Activated naive CD4-positive, alpha-beta T cell treated with anti-CD3 and anti-CD28 coated beads, Interleukin-2, amount 10 ng/mL, durations not matched to agents 7 days and 5 days (primary cell): ENCODE results near the gene TPK1.
"Not testable (repeated sequence)": the region's sequence is repeated elsewhere in the genome, so short reads cannot be mapped to it uniquely, and the experiment has no call there.

ENCODE experiments used
- CTCF ChIA-PET: fragments of 350-600 bp; sonication (Branson Sonifier 250); formaldehyde crosslinking; loops from one replicate; lab custom pipeline; 2021; ENCODE audit warnings: antibody characterized with exemption; lab: Charles Lee
- DNase-seq: peaks from one replicate; pipeline ENCODE4 v3.0.0-alpha.2; 2020
- H3K27ac Mint-ChIP-seq: one replicate; pipeline ENCODE4 v1.8.0; 2021; ENCODE audit warnings: mild to moderate bottlenecking, moderate library complexity, mixed read lengths
- H3K27me3 Mint-ChIP-seq: one replicate; pipeline ENCODE4 v1.8.0; 2021; ENCODE audit warnings: mild to moderate bottlenecking, mixed read lengths
- H3K36me3 Mint-ChIP-seq: one replicate; pipeline ENCODE4 v1.8.0; 2021; ENCODE audit warnings: mixed read lengths
- H3K4me1 Mint-ChIP-seq: one replicate; pipeline ENCODE4 v1.8.0; 2021; ENCODE audit warnings: mixed read lengths
- H3K4me3 Mint-ChIP-seq: one replicate; pipeline ENCODE4 v1.8.0; 2021; ENCODE audit warnings: mild to moderate bottlenecking, moderate library complexity, mixed read lengths
- H3K9me3 Mint-ChIP-seq: one replicate; pipeline ENCODE4 v1.8.0; 2021; ENCODE audit warnings: mixed read lengths

Gene TPK1

GRCh38 chr7:144782883-144783282 lies 53.0 kb downstream of the TPK1 start:
- CTCF ChIA-PET = interaction anchor here (1.0 kb wide), 1 partner anchor 30 kb away, joined by 3 read pairs; no protein-coding TSS in a partner anchor
- no peak for DNase-seq
- Mint-ChIP-seq H3K27me3 (no peaks in the 10 kb centered on the region), H3K27ac (no peak overlapping the region), H3K9me3 (no peaks in the 10 kb centered on the region), H3K4me3 (no peak overlapping the region), H3K4me1 (peaks cover 5% of the 10 kb centered on the region), H3K36me3 (no peaks in the 10 kb centered on the region)

- peaks cover 16% of the 10 kb centered on the region for H3K4me1 Mint-ChIP-seq
- no peak for DNase-seq
- no peak overlapping the region for H3K4me3 Mint-ChIP-seq
- CTCF ChIA-PET = no interaction called here
- H3K9me3 Mint-ChIP-seq = no peaks in the 10 kb centered on the region
- H3K27ac Mint-ChIP-seq = no peak overlapping the region
- H3K36me3 Mint-ChIP-seq = no peaks in the 10 kb centered on the region
- H3K27me3 Mint-ChIP-seq = no peaks in the 10 kb centered on the region
Measured at GRCh38 chr7:144780071-144780608, 55.7 kb downstream of the TPK1 start.

GRCh38 chr7:144777889-144778288 lies 58.0 kb downstream of the TPK1 start:
- not testable (repeated sequence) for H3K36me3 Mint-ChIP-seq, H3K4me3 Mint-ChIP-seq, H3K9me3 Mint-ChIP-seq, H3K27me3 Mint-ChIP-seq, H3K27ac Mint-ChIP-seq, DNase-seq
- H3K4me1 Mint-ChIP-seq = peaks cover 16% of the 10 kb centered on the region
- CTCF ChIA-PET = interaction anchor here (0.6 kb wide), 1 partner anchor 39 kb away, joined by 3 read pairs; no protein-coding TSS in a partner anchor

GRCh38 chr7:144777005-144777839 lies 58.6 kb downstream of the TPK1 start:
- no peaks in the 10 kb centered on the region for H3K27me3 Mint-ChIP-seq
- no peaks in the 10 kb centered on the region for H3K9me3 Mint-ChIP-seq
- DNase-seq = no peak
- H3K4me1 Mint-ChIP-seq = peaks cover 16% of the 10 kb centered on the region
- H3K27ac Mint-ChIP-seq = no peak overlapping the region
- H3K36me3 Mint-ChIP-seq = no peaks in the 10 kb centered on the region
- H3K4me3 Mint-ChIP-seq = no peak overlapping the region
- CTCF ChIA-PET = interaction anchor here (0.6 kb wide), 1 partner anchor 38 kb away, joined by 3 read pairs; no protein-coding TSS in a partner anchor

GRCh38 chr7:144776447-144776846 lies 59.4 kb downstream of the TPK1 start:
- CTCF ChIA-PET = no interaction called here
- no peak for DNase-seq
- no peaks in the 10 kb centered on the region for H3K27me3 Mint-ChIP-seq
- H3K27ac Mint-ChIP-seq = no peak overlapping the region
- H3K36me3 Mint-ChIP-seq = no peaks in the 10 kb centered on the region
- H3K4me3 Mint-ChIP-seq = no peak overlapping the region
- no peaks in the 10 kb centered on the region for H3K9me3 Mint-ChIP-seq
- peaks cover 16% of the 10 kb centered on the region for H3K4me1 Mint-ChIP-seq

GRCh38 chr7:144775749-144776148 lies 60.1 kb downstream of the TPK1 start:
- CTCF ChIA-PET = no interaction called here
- Mint-ChIP-seq H3K27ac (no peak overlapping the region), H3K4me1 (peaks cover 16% of the 10 kb centered on the region), H3K36me3 (no peaks in the 10 kb centered on the region), H3K4me3 (no peak overlapping the region), H3K9me3 (no peaks in the 10 kb centered on the region), H3K27me3 (no peaks in the 10 kb centered on the region)
- no peak for DNase-seq

GRCh38 chr7:144771927-144772326 lies 63.9 kb downstream of the TPK1 start:
- DNase-seq = no peak
- Mint-ChIP-seq H3K36me3 (no peaks in the 10 kb centered on the region), H3K27ac (no peak overlapping the region), H3K27me3 (no peaks in the 10 kb centered on the region), H3K4me3 (no peak overlapping the region), H3K9me3 (no peaks in the 10 kb centered on the region), H3K4me1 (peaks cover 6% of the 10 kb centered on the region)
- CTCF ChIA-PET = no interaction called here

- H3K36me3 Mint-ChIP-seq = no peaks in the 10 kb centered on the region
- H3K4me3 Mint-ChIP-seq = no peak overlapping the region
- H3K27ac Mint-ChIP-seq = no peak overlapping the region
- CTCF ChIA-PET = no interaction called here
- peaks cover 3% of the 10 kb centered on the region for H3K4me1 Mint-ChIP-seq
- H3K27me3 Mint-ChIP-seq = no peaks in the 10 kb centered on the region
- DNase-seq = no peak
- H3K9me3 Mint-ChIP-seq = no peaks in the 10 kb centered on the region
Measured at GRCh38 chr7:144771174-144771573, 64.7 kb downstream of the TPK1 start.

- Mint-ChIP-seq H3K27me3 (no peaks in the 10 kb centered on the region), H3K4me3 (no peak overlapping the region), H3K36me3 (no peaks in the 10 kb centered on the region), H3K9me3 (no peaks in the 10 kb centered on the region), H3K27ac (no peak overlapping the region), H3K4me1 (no peaks in the 10 kb centered on the region)
- CTCF ChIA-PET = interaction anchor here (0.9 kb wide), 1 partner anchor 43 kb away, joined by 3 read pairs; no protein-coding TSS in a partner anchor
- no peak for DNase-seq
Measured at GRCh38 chr7:144769352-144769751, 66.5 kb downstream of the TPK1 start.

- no peaks in the 10 kb centered on the region for H3K9me3 Mint-ChIP-seq
Measured at GRCh38 chr7:144768633-144769032, 67.2 kb downstream of the TPK1 start.

GRCh38 chr7:144763291-144763690 lies 72.6 kb downstream of the TPK1 start:
- no peaks in the 10 kb centered on the region for H3K9me3 Mint-ChIP-seq
- H3K27ac Mint-ChIP-seq = no peak overlapping the region
- H3K27me3 Mint-ChIP-seq = no peaks in the 10 kb centered on the region
- DNase-seq = no peak
- no peak overlapping the region for H3K4me3 Mint-ChIP-seq
- CTCF ChIA-PET = no interaction called here
- H3K36me3 Mint-ChIP-seq = no peaks in the 10 kb centered on the region
- no peaks in the 10 kb centered on the region for H3K4me1 Mint-ChIP-seq

More at GRCh38 chr7:144768633-144769032, 67.2 kb downstream of the TPK1 start:
- DNase-seq = no peak
- no peaks in the 10 kb centered on the region for H3K4me1 Mint-ChIP-seq
- no peaks in the 10 kb centered on the region for H3K27me3 Mint-ChIP-seq
- no peaks in the 10 kb centered on the region for H3K36me3 Mint-ChIP-seq
- CTCF ChIA-PET = no interaction called here
- H3K4me3 Mint-ChIP-seq = no peak overlapping the region
- H3K27ac Mint-ChIP-seq = no peak overlapping the region

GRCh38 chr7:144762853-144763252 lies 73.0 kb downstream of the TPK1 start:
- DNase-seq = no peak
- CTCF ChIA-PET = no interaction called here
- Mint-ChIP-seq H3K4me3 (no peak overlapping the region), H3K27me3 (no peaks in the 10 kb centered on the region), H3K9me3 (no peaks in the 10 kb centered on the region), H3K27ac (no peak overlapping the region), H3K4me1 (no peaks in the 10 kb centered on the region), H3K36me3 (no peaks in the 10 kb centered on the region)

- CTCF ChIA-PET = no interaction called here
- Mint-ChIP-seq H3K36me3 (peaks cover 2% of the 10 kb centered on the region), H3K9me3 (peaks cover 2% of the 10 kb centered on the region), H3K27ac (no peak overlapping the region), H3K4me3 (no peak overlapping the region), H3K4me1 (no peaks in the 10 kb centered on the region), H3K27me3 (no peaks in the 10 kb centered on the region)
- DNase-seq = no peak
Measured at GRCh38 chr7:144761493-144761892, 74.4 kb downstream of the TPK1 start.

GRCh38 chr7:144759653-144760052 lies 76.2 kb downstream of the TPK1 start:
- CTCF ChIA-PET = no interaction called here
- Mint-ChIP-seq H3K4me3 (no peak overlapping the region), H3K27me3 (no peaks in the 10 kb centered on the region), H3K36me3 (peaks cover 2% of the 10 kb centered on the region), H3K9me3 (peaks cover 2% of the 10 kb centered on the region), H3K27ac (no peak overlapping the region), H3K4me1 (no peaks in the 10 kb centered on the region)
- DNase-seq = no peak

GRCh38 chr7:144747936-144748335 lies 87.9 kb downstream of the TPK1 start:
- H3K36me3 Mint-ChIP-seq = no peaks in the 10 kb centered on the region
- H3K4me1 Mint-ChIP-seq = no peaks in the 10 kb centered on the region
- H3K27me3 Mint-ChIP-seq = no peaks in the 10 kb centered on the region
- H3K9me3 Mint-ChIP-seq = peaks cover 6% of the 10 kb centered on the region
- CTCF ChIA-PET = no interaction called here
- H3K4me3 Mint-ChIP-seq = no peak overlapping the region
- H3K27ac Mint-ChIP-seq = no peak overlapping the region
- no peak for DNase-seq
